ENCODE measurements around the gene UGT1A5. TPM values are rescaled to one million over a fixed set of nuclear protein-coding genes. Genes with fewer than 3 reads are reported as not detected.

Gene UGT1A5
- total and polyA plus RNA-seq, 2 of the 8 experiments (the other 6 are each of a cell fraction or from before 2014, with no cell fraction given), result not detected

GRCh38 chr2:233690444-233690843 is 22.3 kb upstream of the UGT1A5 start:
- peaks cover 0 to 8% (median 2%) of the 10 kb centered on the region in 4 experiments; a peak in 1 of 7 replicates for H3K4me1 ChIP-seq (replicated peaks in 1 of 4; ENCODE audit: control insufficient read depth in 3 of 4, insufficient read depth in 4 of 4, low read length in 3 of 4)
- no peak overlapping the region for H2BK15ac ChIP-seq (ENCODE audit: low read length)
- no peak overlapping the region for H3K4me2 ChIP-seq (ENCODE audit: insufficient read depth in 1 of 2, low read depth in 2 of 2, low read length in 2 of 2)
- H4K8ac ChIP-seq (ENCODE audit: extremely low read depth, insufficient read depth, low read length), result no peak overlapping the region
- no peak overlapping the region for H3K9ac ChIP-seq (replicated peaks in 1 of 4; ENCODE audit: extremely low read depth in 1 of 4, low read depth in 3 of 4, low read length in 3 of 4)
- no peak overlapping the region for H3K27ac ChIP-seq (ENCODE audit: low read depth, low read length)
- H4K5ac ChIP-seq (ENCODE audit: insufficient read length, low read depth, low read length), result no peak overlapping the region
- no peak overlapping the region for H2BK20ac ChIP-seq (ENCODE audit: low read length)
- CTCF ChIA-PET (ENCODE audit: partially characterized antibody), result interaction anchor here (1.1 to 2.7 kb wide), 2 partner anchors 9 to 21 kb away, joined by 3 to 19 read pairs; no protein-coding TSS in a partner anchor
- no peak overlapping the region for H4K91ac ChIP-seq (replicated peaks; ENCODE audit: insufficient read length, low read length)
- H4K20me1 ChIP-seq (replicated peaks in 1 of 2; ENCODE audit: control insufficient read depth in 1 of 2, insufficient read depth in 2 of 2, low read length in 2 of 2), result no peaks in the 10 kb centered on the region
- H2BK12ac ChIP-seq (ENCODE audit: low read depth, low read length), result 0 out of 2 replicates have a peak overlapping the region, but pooled peaks have one; percentile 50
- WGBS, 2 experiments (ENCODE audit: extremely low coverage in 1 of 2, insufficient coverage in 1 of 2, insufficient read length in 1 of 2, insufficient replicate concordance in 2 of 2, low coverage in 1 of 2, low lambda C conversion rate in 2 of 2, missing lambda C conversion rate in 1 of 2), result 95% methylated on average over 4 of the region's 4 CpGs; no CpG with 5 or more reads in 1 of the 2 experiments
- POLR2A ChIA-PET (ENCODE audit: partially characterized antibody), result interaction anchor here (0.6 kb wide), 1 partner anchor 159 kb away, joined by 5 read pairs; no protein-coding TSS in a partner anchor
- no peak for DNase-seq (ENCODE audit: low read depth in 1 of 2, low spot score in 2 of 2)
- H3K27me3 ChIP-seq (replicated peaks in 1 of 4; ENCODE audit: control insufficient read depth in 3 of 4, extremely low read depth in 1 of 4, insufficient read depth in 3 of 4, low read length in 3 of 4), result no peaks in the 10 kb centered on the region
- no peak overlapping the region for H3K56ac ChIP-seq (replicated peaks; ENCODE audit: insufficient read length, low read depth, low read length)
- H3K79me1 ChIP-seq (ENCODE audit: low read depth, low read length), result no peaks in the 10 kb centered on the region
- FAIRE-seq, result no peak
- H2BK120ac ChIP-seq (replicated peaks; ENCODE audit: low read depth, low read length), result no peak overlapping the region
- no peak overlapping the region for H3K18ac ChIP-seq (ENCODE audit: extremely low read depth, low read length)
- H3K23ac ChIP-seq (ENCODE audit: insufficient read length), result no peak overlapping the region
- no peaks in the 10 kb centered on the region for H3K79me2 ChIP-seq (ENCODE audit: control insufficient read depth in 1 of 2, insufficient read depth in 2 of 2, low read length in 2 of 2)
- no peak overlapping the region for H2BK5ac ChIP-seq (ENCODE audit: low read depth, low read length)
- no peak overlapping the region for H3K14ac ChIP-seq (ENCODE audit: insufficient read length)
- H3K9me3 ChIP-seq (ENCODE audit: insufficient read depth in 2 of 2, low read depth in 1 of 2, low read length in 1 of 2), result peaks cover 0 to 2% of the 10 kb centered on the region in 2 experiments; a peak in 1 of 4 replicates
- no peak overlapping the region for H3K4me3 ChIP-seq (ENCODE audit: extremely low read depth in 1 of 4, insufficient read depth in 2 of 4, low read depth in 3 of 4, low read length in 4 of 4)
- H2AFZ ChIP-seq (ENCODE audit: low read length), result no peak overlapping the region
- H3K4ac ChIP-seq (replicated peaks; ENCODE audit: insufficient read length, low read depth, low read length), result no peak overlapping the region
- H3K36me3 ChIP-seq (ENCODE audit: control insufficient read depth in 2 of 4, insufficient read depth in 4 of 4, low read length in 3 of 4), result no peaks in the 10 kb centered on the region
- H2AK5ac ChIP-seq (ENCODE audit: low read depth, low read length), result no peak overlapping the region
- H3K23me2 ChIP-seq (ENCODE audit: low read depth, low read length), result peaks cover 2% of the 10 kb centered on the region; the same call in 1 of the 2 replicates
- TF ChIP-seq RFX5 (IDR thresholded peaks at IDR 0.05; ENCODE audit: borderline replicate concordance, low read depth, low read length), result no peak
- no peak for TF ChIP-seq CBX8 (IDR thresholded peaks at IDR 0.05; ENCODE audit: borderline replicate concordance, low read depth, low read length)
- TF ChIP-seq CHD1 (IDR thresholded peaks at IDR 0.05; ENCODE audit: low read depth, low read length), result no peak
- no peak for TF ChIP-seq BACH1 (IDR thresholded peaks at IDR 0.05; ENCODE audit: low read length)
- no peak for TF ChIP-seq KDM4A (IDR thresholded peaks at IDR 0.05; ENCODE audit: low read depth, low read length, severe bottlenecking)
- no peak for TF ChIP-seq SIN3A (conservative IDR thresholded peaks at IDR 0.05 in 1 of 2, IDR thresholded peaks at IDR 0.05 in 1 of 2; ENCODE audit: low read depth in 1 of 2, low read length in 2 of 2)
- TF ChIP-seq YY1 (IDR thresholded peaks at IDR 0.05; ENCODE audit: low read depth, low read length), result no peak
- TF ChIP-seq GTF2F1 (IDR thresholded peaks at IDR 0.05; ENCODE audit: borderline replicate concordance, low read depth, low read length), result no peak
- no peak for TF ChIP-seq TCF12 (IDR thresholded peaks at IDR 0.05; ENCODE audit: low read depth, low read length)
- no peak for TF ChIP-seq MAX (IDR thresholded peaks at IDR 0.05)
- TF ChIP-seq SRF (IDR thresholded peaks at IDR 0.05; ENCODE audit: low read depth, low read length), result no peak
- TF ChIP-seq SP1 (IDR thresholded peaks at IDR 0.05; ENCODE audit: low read depth, low read length), result no peak
- TF ChIP-seq KDM5A (IDR thresholded peaks at IDR 0.05; ENCODE audit: low read length), result no peak
- TF ChIP-seq CTBP2 (IDR thresholded peaks at IDR 0.05; ENCODE audit: borderline replicate concordance, insufficient read depth, insufficient read length, low read length), result no peak
- no peak for TF ChIP-seq CBX5 (IDR thresholded peaks at IDR 0.05; ENCODE audit: low read depth, low read length)

All from H1 (cell line).